ENCODE measurements around the gene UTF1.

UTF1 gene

GRCh38 chr10:133268532-133268931 lies 38.5 kb downstream of the UTF1 start:
- WGBS, 2 experiments (ENCODE audit: insufficient coverage in 2 of 2), result 91 to 92% methylated on average over 20 to 22 of the region's 22 CpGs

GRCh38 chr10:133269367-133269766 lies 39.4 kb downstream of the UTF1 start:
- H3K27ac ChIP-seq (ENCODE audit: low read depth, low read length, severe bottlenecking), result no peak overlapping the region
- H3K4me3 ChIP-seq (ENCODE audit: extremely low read depth, insufficient read depth, low read length, poor library complexity, severe bottlenecking), result no peak overlapping the region
- no peaks in the 10 kb centered on the region for H3K36me3 ChIP-seq (ENCODE audit: control insufficient read depth, insufficient read depth, low read length)
- H3K4me1 ChIP-seq (ENCODE audit: control insufficient read depth, insufficient read depth, low read length, poor library complexity, severe bottlenecking), result peaks cover 4% of the 10 kb centered on the region
- WGBS, 2 experiments (ENCODE audit: insufficient coverage in 2 of 2), result 88 to 90% methylated on average over 23 to 26 of the region's 26 CpGs
- no peaks in the 10 kb centered on the region for H3K9me3 ChIP-seq (ENCODE audit: control insufficient read depth, low read length)

More at GRCh38 chr10:133268532-133268931, 38.5 kb downstream of the UTF1 start:
- H3K4me1 ChIP-seq (ENCODE audit: control insufficient read depth, insufficient read depth, low read length, poor library complexity, severe bottlenecking), result peaks cover 5% of the 10 kb centered on the region
- no peaks in the 10 kb centered on the region for H3K36me3 ChIP-seq (ENCODE audit: control insufficient read depth, insufficient read depth, low read length)
- H3K27ac ChIP-seq (ENCODE audit: low read depth, low read length, severe bottlenecking), result no peak overlapping the region
- H3K9me3 ChIP-seq (ENCODE audit: control insufficient read depth, low read length), result no peaks in the 10 kb centered on the region
- no peak overlapping the region for H3K4me3 ChIP-seq (ENCODE audit: extremely low read depth, insufficient read depth, low read length, poor library complexity, severe bottlenecking)

GRCh38 chr10:133270204-133270603 lies 40.2 kb downstream of the UTF1 start:
- no peaks in the 10 kb centered on the region for H3K9me3 ChIP-seq (ENCODE audit: control insufficient read depth, low read length)
- no peak overlapping the region for H3K4me3 ChIP-seq (ENCODE audit: extremely low read depth, insufficient read depth, low read length, poor library complexity, severe bottlenecking)
- H3K36me3 ChIP-seq (ENCODE audit: control insufficient read depth, insufficient read depth, low read length), result no peaks in the 10 kb centered on the region
- WGBS, 2 experiments (ENCODE audit: insufficient coverage in 2 of 2), result 85 to 90% methylated on average over 20 of the region's 20 CpGs
- H3K4me1 ChIP-seq (ENCODE audit: control insufficient read depth, insufficient read depth, low read length, poor library complexity, severe bottlenecking), result peaks cover 6% of the 10 kb centered on the region
- H3K27ac ChIP-seq (ENCODE audit: low read depth, low read length, severe bottlenecking), result no peak overlapping the region

- WGBS, 2 experiments (ENCODE audit: insufficient coverage in 2 of 2), result 90 to 96% methylated on average over 18 to 19 of the region's 19 CpGs
- peaks cover 12% of the 10 kb centered on the region for H3K4me1 ChIP-seq (ENCODE audit: control insufficient read depth, insufficient read depth, low read length, poor library complexity, severe bottlenecking)
- no peak overlapping the region for H3K4me3 ChIP-seq (ENCODE audit: extremely low read depth, insufficient read depth, low read length, poor library complexity, severe bottlenecking)
- H3K36me3 ChIP-seq (ENCODE audit: control insufficient read depth, insufficient read depth, low read length), result no peaks in the 10 kb centered on the region
- no peaks in the 10 kb centered on the region for H3K9me3 ChIP-seq (ENCODE audit: control insufficient read depth, low read length)
- H3K27ac ChIP-seq (ENCODE audit: low read depth, low read length, severe bottlenecking), result no peak overlapping the region
Observed at GRCh38 chr10:133270773-133271297, 40.8 kb downstream of the UTF1 start.

- no peaks in the 10 kb centered on the region for H3K9me3 ChIP-seq (ENCODE audit: control insufficient read depth, low read length)
- no peak overlapping the region for H3K27ac ChIP-seq (ENCODE audit: low read depth, low read length, severe bottlenecking)
- peaks cover 12% of the 10 kb centered on the region for H3K4me1 ChIP-seq (ENCODE audit: control insufficient read depth, insufficient read depth, low read length, poor library complexity, severe bottlenecking)
- no peaks in the 10 kb centered on the region for H3K36me3 ChIP-seq (ENCODE audit: control insufficient read depth, insufficient read depth, low read length)
- WGBS, 2 experiments (ENCODE audit: insufficient coverage in 2 of 2), result 81 to 83% methylated on average over 29 to 31 of the region's 35 CpGs
- no peak overlapping the region for H3K4me3 ChIP-seq (ENCODE audit: extremely low read depth, insufficient read depth, low read length, poor library complexity, severe bottlenecking)
Observed at GRCh38 chr10:133271521-133272300, 41.7 kb downstream of the UTF1 start.

GRCh38 chr10:133272301-133272963 lies 42.4 kb downstream of the UTF1 start:
- Histone ChIP-seq H3K9me3 (ENCODE audit: control insufficient read depth, low read length) (no peaks in the 10 kb centered on the region), H3K27ac (ENCODE audit: low read depth, low read length, severe bottlenecking) (no peak overlapping the region), H3K4me1 (ENCODE audit: control insufficient read depth, insufficient read depth, low read length, poor library complexity, severe bottlenecking) (peaks cover 18% of the 10 kb centered on the region), H3K4me3 (ENCODE audit: extremely low read depth, insufficient read depth, low read length, poor library complexity, severe bottlenecking) (no peak overlapping the region), H3K36me3 (ENCODE audit: control insufficient read depth, insufficient read depth, low read length) (no peaks in the 10 kb centered on the region)
- WGBS, 2 experiments (ENCODE audit: insufficient coverage in 2 of 2), result 86 to 87% methylated on average over 10 to 21 of the region's 29 CpGs

- Histone ChIP-seq H3K36me3 (ENCODE audit: control insufficient read depth, insufficient read depth, low read length) (no peaks in the 10 kb centered on the region), H3K27ac (ENCODE audit: low read depth, low read length, severe bottlenecking) (no peak overlapping the region), H3K4me3 (ENCODE audit: extremely low read depth, insufficient read depth, low read length, poor library complexity, severe bottlenecking) (no peak overlapping the region), H3K4me1 (ENCODE audit: control insufficient read depth, insufficient read depth, low read length, poor library complexity, severe bottlenecking) (peaks cover 23% of the 10 kb centered on the region), H3K9me3 (ENCODE audit: control insufficient read depth, low read length) (no peaks in the 10 kb centered on the region)
- WGBS, 2 experiments (ENCODE audit: insufficient coverage in 2 of 2), result 91 to 95% methylated on average over 22 to 24 of the region's 25 CpGs
Observed at GRCh38 chr10:133272964-133273420, 43.0 kb downstream of the UTF1 start.

- WGBS, 2 experiments (ENCODE audit: insufficient coverage in 2 of 2), result 93 to 95% methylated on average over 16 to 23 of the region's 28 CpGs
Observed at GRCh38 chr10:133273534-133274143, 43.6 kb downstream of the UTF1 start.

GRCh38 chr10:133274751-133275683 lies 45.0 kb downstream of the UTF1 start:
- H3K4me3 ChIP-seq (ENCODE audit: extremely low read depth, insufficient read depth, low read length, poor library complexity, severe bottlenecking), result no peak overlapping the region
- H3K27ac ChIP-seq (ENCODE audit: low read depth, low read length, severe bottlenecking), result no peak overlapping the region
- peaks cover 43% of the 10 kb centered on the region for H3K4me1 ChIP-seq (ENCODE audit: control insufficient read depth, insufficient read depth, low read length, poor library complexity, severe bottlenecking)
- H3K9me3 ChIP-seq (ENCODE audit: control insufficient read depth, low read length), result no peaks in the 10 kb centered on the region
- H3K36me3 ChIP-seq (ENCODE audit: control insufficient read depth, insufficient read depth, low read length), result peaks cover 7% of the 10 kb centered on the region
- 66 to 67% methylated on average over 18 to 19 of the region's 26 CpGs for WGBS, 2 experiments (ENCODE audit: insufficient coverage in 2 of 2)

More at GRCh38 chr10:133273534-133274143, 43.6 kb downstream of the UTF1 start:
- Histone ChIP-seq H3K36me3 (ENCODE audit: control insufficient read depth, insufficient read depth, low read length) (no peaks in the 10 kb centered on the region), H3K4me1 (ENCODE audit: control insufficient read depth, insufficient read depth, low read length, poor library complexity, severe bottlenecking) (peaks cover 30% of the 10 kb centered on the region), H3K27ac (ENCODE audit: low read depth, low read length, severe bottlenecking) (no peak overlapping the region), H3K4me3 (ENCODE audit: extremely low read depth, insufficient read depth, low read length, poor library complexity, severe bottlenecking) (no peak overlapping the region), H3K9me3 (ENCODE audit: control insufficient read depth, low read length) (no peaks in the 10 kb centered on the region)

GRCh38 chr10:133275684-133276092 lies 45.7 kb downstream of the UTF1 start:
- Histone ChIP-seq H3K4me1 (ENCODE audit: control insufficient read depth, insufficient read depth, low read length, poor library complexity, severe bottlenecking) (peaks cover 46% of the 10 kb centered on the region), H3K9me3 (ENCODE audit: control insufficient read depth, low read length) (no peaks in the 10 kb centered on the region), H3K27ac (ENCODE audit: low read depth, low read length, severe bottlenecking) (no peak overlapping the region), H3K4me3 (ENCODE audit: extremely low read depth, insufficient read depth, low read length, poor library complexity, severe bottlenecking) (no peak overlapping the region), H3K36me3 (ENCODE audit: control insufficient read depth, insufficient read depth, low read length) (peaks cover 11% of the 10 kb centered on the region)
- WGBS, 2 experiments (ENCODE audit: insufficient coverage in 2 of 2), result 43 to 45% methylated on average over 7 to 10 of the region's 12 CpGs
